ENCODE results near the gene RCN1. TPM values are rescaled to one million over a fixed set of nuclear protein-coding genes. Genes with fewer than 3 reads are reported as not detected.

The RCN1 gene
- 309 and 355 TPM in 2 replicates for total RNA-seq

DNA sequence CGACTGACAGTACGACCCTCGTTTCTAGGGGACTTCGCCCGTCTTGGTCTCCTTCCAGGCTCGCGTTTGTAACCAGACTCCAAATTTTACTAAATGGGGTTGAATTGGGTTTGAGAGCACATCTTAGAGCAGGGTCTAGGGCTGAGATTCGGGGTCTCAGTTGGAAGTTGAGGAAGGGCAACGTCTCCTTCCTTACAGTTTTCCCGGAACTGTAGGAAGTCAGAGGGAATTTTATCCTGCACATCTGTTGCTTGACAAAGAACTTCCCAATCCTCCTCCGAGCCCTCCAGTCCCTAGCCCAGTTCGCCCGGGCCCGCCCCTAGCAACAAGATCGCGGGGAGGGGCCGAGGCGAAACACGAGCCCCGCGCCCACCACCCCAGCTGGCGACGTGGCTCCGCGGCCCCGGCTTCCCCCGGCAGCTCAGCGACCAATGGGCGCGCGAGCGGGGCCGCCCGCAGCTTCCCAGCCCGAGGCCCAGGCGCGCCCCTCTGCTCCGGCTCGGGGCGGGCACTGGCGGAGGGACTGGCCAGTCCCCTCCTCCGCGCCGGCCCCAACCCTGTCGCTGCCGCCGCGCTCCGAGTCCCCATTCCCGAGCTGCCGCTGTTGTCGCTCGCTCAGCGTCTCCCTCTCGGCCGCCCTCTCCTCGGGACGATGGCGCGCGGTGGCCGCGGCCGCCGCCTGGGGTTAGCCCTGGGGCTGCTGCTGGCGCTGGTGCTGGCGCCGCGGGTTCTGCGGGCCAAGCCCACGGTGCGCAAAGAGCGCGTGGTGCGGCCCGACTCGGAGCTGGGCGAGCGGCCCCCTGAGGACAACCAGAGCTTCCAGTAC is at the start of gene RCN1:
Gene RCN1, plus strand, starts transcription at position 530 of the 826 bp plus-strand sequence. Its CDS starts 123 bp downstream, at position 653.

Data from myometrial cell (primary cell).